Anterior cingulate cortex (tissue), 58 donors: ENCODE results near the gene KRTAP20-3.

ENCODE experiments used
- DNase-seq, 58 donors: peaks; one replicate each; lab custom pipeline; 2025; lab: John Stamatoyannopoulos, UW

KRTAP20-3 gene

GRCh38 chr21:30642564-30642963 is at the start of gene KRTAP20-3:
TSS of gene KRTAP20-3 (plus strand) at chr21:30642864.
- no peak for DNase-seq

DNA sequence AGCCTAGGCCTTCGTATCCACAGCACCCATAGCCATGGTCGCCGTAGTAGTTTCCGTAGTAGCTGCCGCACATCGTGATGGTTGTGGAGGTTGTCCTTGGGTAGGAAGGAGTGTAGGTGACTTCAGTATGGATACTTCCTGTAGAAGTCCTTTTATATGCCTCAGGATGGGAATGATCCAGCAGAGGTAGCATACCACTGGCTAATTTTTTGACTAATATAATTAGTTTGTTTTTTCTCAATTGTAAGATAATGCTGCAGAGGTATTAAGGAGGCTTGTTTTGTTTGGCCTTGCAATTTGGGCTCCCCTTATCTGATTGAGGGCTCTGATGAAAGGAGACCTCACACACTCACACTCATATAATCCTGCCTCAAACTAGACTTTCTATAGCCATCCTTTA is 43.9 kb upstream of the KRTAP20-3 start, which contains the start of gene KRTAP6-2:
Gene KRTAP6-2 (minus strand): TSS at position 101 of the 400 bp plus-strand sequence. CDS start 28 bp downstream, at position 73.
- DNase-seq = no peak

DNA sequence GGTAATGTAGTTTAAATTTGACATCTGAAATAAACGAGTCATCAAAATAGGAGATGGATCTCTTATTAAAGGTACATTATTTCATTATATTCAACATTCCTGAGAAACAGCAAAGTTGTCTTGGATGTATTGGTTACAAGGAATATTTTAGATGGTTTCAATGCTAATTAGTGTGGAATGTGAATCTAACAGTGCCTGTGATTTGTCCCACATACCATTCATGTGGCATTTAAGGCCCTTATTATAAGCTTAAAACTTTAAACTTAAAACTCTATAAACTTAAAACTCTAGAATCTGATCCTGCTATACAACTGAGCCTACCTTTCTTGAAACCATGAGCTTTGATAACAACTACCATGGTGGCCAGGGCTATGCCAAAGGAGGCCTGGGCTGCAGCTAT is 41.9 kb upstream of the KRTAP20-3 start, which contains the start of gene KRTAP22-1:
Gene KRTAP22-1 (plus strand): TSS at position 301 of the 400 bp plus-strand sequence.
- DNase-seq = no peak

GRCh38 chr21:30605968-30606367 is 36.7 kb upstream of the KRTAP20-3 start:
- DNase-seq = no peak

GRCh38 chr21:30612132-30612531 is 30.5 kb upstream of the KRTAP20-3 start:
- DNase-seq = no peak

DNA sequence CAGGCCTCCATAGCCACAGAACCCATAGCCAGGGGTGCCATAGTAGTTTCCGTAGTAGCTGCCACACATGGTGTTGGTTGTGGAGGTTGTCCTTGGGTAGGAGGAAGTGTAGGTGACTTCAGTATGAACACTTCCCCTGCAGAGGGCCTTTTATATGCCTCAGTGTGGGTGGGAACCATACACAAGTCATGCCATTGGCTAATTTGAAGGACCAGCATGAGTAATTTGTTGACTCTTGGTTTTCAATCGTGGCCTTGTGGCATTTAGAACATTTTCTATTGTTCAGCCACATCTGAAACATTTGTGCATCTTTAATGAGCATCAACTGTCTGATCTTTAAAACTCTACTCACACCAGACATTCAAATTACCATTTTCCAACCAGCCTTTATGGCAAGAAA is 28.8 kb upstream of the KRTAP20-3 start, which contains the start of gene KRTAP6-1:
Gene KRTAP6-1 (minus strand): TSS at position 95 of the 400 bp plus-strand sequence. CDS start 26 bp downstream, at position 69.
- no peak for DNase-seq

DNA sequence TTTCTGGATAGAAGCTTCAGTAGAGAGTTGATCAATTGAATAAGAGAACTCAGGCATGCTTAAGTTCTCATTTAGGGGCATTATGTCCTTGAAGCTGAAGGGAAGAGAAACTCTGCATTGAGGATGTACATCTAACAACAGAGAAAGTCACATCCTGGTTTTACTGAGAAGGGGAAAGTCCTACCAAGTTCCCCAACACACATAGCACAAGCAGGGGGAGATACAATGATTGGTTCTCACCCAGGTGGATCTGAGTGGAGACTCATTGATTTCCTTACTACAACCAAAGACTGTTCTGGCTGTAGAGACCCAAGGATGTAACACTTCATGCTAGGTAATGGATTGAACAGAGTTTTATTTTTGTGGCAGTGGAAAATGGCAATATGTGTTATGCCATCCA is 27.5 kb upstream of the KRTAP20-3 start:
- DNase-seq = no peak

DNA sequence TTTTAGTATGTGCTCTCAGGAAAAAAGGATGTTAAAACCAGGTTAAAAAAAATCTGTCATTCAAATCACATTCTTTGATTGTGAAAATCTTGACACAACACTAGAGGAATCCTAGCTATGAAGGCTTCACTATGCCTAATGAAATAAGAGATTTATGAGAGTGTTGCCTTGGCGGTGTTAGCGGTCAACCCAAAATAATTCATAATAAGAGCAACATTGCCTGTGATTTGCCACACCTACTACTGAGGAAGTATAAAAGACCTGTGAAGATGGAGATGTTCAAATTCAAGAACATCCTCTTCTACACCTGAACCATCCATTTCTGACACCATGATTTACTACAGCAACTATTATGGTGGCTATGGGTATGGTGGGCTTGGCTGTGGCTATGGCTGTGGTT is 26.5 kb upstream of the KRTAP20-3 start, which contains the start of gene KRTAP20-1:
Gene KRTAP20-1 (plus strand): TSS at position 301 of the 400 bp plus-strand sequence. CDS start 30 bp downstream, at position 331.
- DNase-seq = no peak

DNA sequence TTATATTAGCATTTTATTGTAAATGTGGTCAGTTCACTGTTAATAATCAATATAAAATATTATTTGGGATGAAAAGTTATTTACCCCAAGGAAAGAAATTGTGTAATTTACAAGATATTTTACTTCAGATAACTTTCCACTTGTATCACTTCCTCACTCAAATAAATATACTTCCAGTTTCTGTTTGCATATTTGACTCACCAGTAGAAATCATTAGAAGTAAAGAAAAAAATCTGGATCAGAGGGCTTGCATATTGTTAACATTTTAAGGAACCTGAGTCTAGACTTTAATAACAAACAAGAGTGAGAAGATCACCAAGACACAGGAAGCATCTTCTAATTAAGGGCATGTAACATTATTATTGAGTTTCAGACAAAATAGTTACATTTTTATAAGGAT is 22.6 kb upstream of the KRTAP20-3 start:
- DNase-seq = no peak

- DNase-seq = no peak
Observed at GRCh38 chr21:30620522-30620921, 22.1 kb upstream of the KRTAP20-3 start, which contains the start of gene KRTAP20-4. TSS of gene KRTAP20-4 (plus strand) at chr21:30620627.

DNA sequence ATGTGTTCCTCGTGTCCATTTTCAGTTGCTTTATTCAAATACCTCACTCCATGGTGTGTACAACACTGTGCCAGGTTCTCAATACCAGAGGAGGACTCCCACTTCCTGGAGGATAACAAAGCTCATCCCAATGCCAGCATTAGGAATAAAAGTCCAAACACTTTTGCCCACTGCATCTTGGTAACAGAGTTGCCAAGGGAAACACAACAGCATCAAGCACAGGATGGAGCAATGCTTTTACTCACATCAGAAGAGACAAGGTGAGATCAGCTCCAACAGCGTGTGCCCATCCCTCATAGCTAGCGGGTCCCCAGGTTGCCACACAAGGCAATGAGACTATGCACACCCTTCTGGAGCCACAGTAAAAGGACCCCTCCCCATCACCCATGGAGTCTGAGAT is 19.3 kb upstream of the KRTAP20-3 start:
- DNase-seq = no peak

GRCh38 chr21:30625449-30626165 is 17.1 kb upstream of the KRTAP20-3 start:
- DNase-seq = no peak

- DNase-seq = no peak
Observed at GRCh38 chr21:30628109-30628508, 14.6 kb upstream of the KRTAP20-3 start.

GRCh38 chr21:30629200-30629599 is 13.5 kb upstream of the KRTAP20-3 start:
- DNase-seq = no peak

DNA sequence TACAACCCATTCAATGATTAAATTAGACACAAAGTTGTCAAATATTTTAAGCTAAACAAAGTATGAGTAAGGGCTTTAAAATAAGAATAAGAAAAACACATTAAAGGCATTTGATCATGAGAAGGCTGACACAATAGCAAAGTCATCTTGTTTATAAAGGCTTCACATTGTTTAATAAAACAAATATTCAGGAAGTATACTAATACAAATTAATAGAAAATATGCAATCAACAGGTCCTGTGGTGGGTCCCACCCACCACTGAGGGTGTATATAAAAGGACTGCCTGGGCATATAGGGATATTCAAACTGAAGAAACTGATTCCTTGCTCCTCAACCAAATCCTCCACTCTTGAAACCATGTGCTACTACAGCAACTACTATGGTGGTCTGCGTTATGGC is 7.8 kb upstream of the KRTAP20-3 start, which contains the start of gene KRTAP20-2:
Gene KRTAP20-2 (plus strand): TSS at position 301 of the 400 bp plus-strand sequence. CDS start 58 bp downstream, at position 359.
- no peak for DNase-seq

DNA sequence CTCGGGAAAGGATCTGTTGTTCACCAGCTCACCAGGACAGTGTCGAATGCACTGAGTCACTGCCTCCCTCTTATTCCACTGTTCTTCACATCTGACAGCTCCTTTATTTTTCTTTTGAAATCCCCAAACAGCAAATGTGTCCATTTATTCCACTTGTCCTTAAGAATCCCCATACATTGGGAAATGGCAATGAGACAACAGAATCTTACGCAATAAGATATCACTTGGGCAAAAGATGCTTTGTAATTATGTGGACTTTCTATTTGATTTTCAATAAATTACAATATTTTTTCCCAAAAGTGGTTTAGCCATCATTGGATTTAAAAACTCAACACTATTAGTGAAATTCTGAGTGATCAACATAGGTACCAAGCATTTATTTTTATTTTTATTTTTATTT is 4.0 kb upstream of the KRTAP20-3 start:
- no peak for DNase-seq

- DNase-seq = no peak
Observed at GRCh38 chr21:30646904-30647414, 4.3 kb downstream of the KRTAP20-3 start.

- DNase-seq = no peak
Observed at GRCh38 chr21:30652891-30653290, 10.2 kb downstream of the KRTAP20-3 start.

- no peak for DNase-seq
Observed at GRCh38 chr21:30668776-30669175, 26.1 kb downstream of the KRTAP20-3 start.

DNA sequence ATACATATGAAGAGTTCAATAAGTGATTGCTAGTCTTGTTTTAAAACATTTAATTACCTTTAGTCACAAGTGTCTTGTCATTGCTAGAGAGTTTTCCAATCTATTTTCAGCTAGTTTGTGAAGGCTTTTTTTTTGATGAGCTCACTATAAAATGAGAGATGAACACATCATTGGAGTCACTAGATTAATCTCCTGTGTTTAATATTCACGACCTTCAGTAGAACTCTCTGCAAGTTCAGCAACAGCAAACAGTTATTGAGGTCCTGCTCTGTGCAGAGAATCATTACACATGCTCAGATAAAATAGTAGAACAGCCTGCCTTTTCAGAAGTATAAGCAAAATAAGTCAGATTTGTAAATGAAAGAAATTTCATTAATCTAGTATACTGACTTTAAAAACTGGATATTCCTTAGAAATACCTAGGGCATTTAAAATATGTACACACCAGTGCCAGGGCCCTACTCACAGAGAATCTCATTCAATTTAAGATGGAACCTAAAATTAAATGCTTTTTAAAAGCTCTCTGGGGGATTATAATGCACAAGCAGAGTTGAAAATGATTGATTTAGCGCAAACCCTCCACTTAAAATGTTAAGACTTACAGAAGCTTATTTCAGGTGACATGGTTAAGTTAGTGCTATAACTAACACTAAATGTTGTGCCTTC is 30.5 kb downstream of the KRTAP20-3 start:
- no peak for DNase-seq

GRCh38 chr21:30674312-30674711 is 31.6 kb downstream of the KRTAP20-3 start:
- no peak for DNase-seq
